Calu3 (cell line): ENCODE results near the gene VSIR. TPM values are rescaled to one million over a fixed set of nuclear protein-coding genes. Genes with fewer than 3 reads are reported as not detected.

Experiments used
- BruUV-seq: library from RNA; stranded (reverse); fragments of 400-500 nt; replicated peaks from 2 replicates; lab custom pipeline; 2021; lab: Mats Ljungman, UMichigan
- CTCF ChIA-PET: fragments of 300-600 bp; sonication (Branson Sonifier 250); formaldehyde crosslinking; loops from one replicate; lab custom pipeline; 2022; ENCODE audit warnings: antibody characterized with exemption; lab: Charles Lee
- DNase-seq: peaks from one replicate; pipeline ENCODE4 v3.0.0; 2022
- H3K27ac Mint-ChIP-seq: one replicate; pipeline ENCODE4 v1.8.0; 2022; ENCODE audit warnings: mixed read lengths; ENCODE audit not compliant: unreplicated experiment
- H3K27me3 Mint-ChIP-seq: one replicate; pipeline ENCODE4 v1.8.0; 2022; ENCODE audit warnings: mixed read lengths; ENCODE audit not compliant: unreplicated experiment
- H3K36me3 Mint-ChIP-seq: one replicate; pipeline ENCODE4 v1.8.0; 2022; ENCODE audit warnings: mild to moderate bottlenecking, moderate library complexity, mixed read lengths; ENCODE audit not compliant: insufficient read depth, unreplicated experiment
- H3K4me1 Mint-ChIP-seq: one replicate; pipeline ENCODE4 v1.8.0; 2022; ENCODE audit warnings: mild to moderate bottlenecking, low read depth, mixed read lengths; ENCODE audit not compliant: unreplicated experiment
- H3K4me3 Mint-ChIP-seq: one replicate; pipeline ENCODE4 v1.8.0; 2022; ENCODE audit warnings: mild to moderate bottlenecking, low read depth, moderate library complexity, mixed read lengths; ENCODE audit not compliant: unreplicated experiment
- H3K9me3 Mint-ChIP-seq: one replicate; pipeline ENCODE4 v1.8.0; 2022; ENCODE audit warnings: low read depth, mixed read lengths; ENCODE audit not compliant: unreplicated experiment
- intact Hi-C: fragments of 100-400 bp; cut with micrococcal nuclease; formaldehyde crosslinking; loops from one replicate; pipeline ENCODE4 v1.10.0; 2022; ENCODE audit not compliant: unreplicated experiment
- total RNA-seq: library from RNA; stranded (reverse); gene quantifications from 2 replicates; pipeline ENCODE4 v1.2.3, GENCODE V29; 2022
- TF ChIP-seq, protein P1 (sequence below): fragments of 200-600 bp; IDR thresholded peaks from one replicate; pipeline ENCODE4 v1.8.0; 2022; ENCODE audit warnings: antibody characterized with exemption; ENCODE audit not compliant: unreplicated experiment

The VSIR gene
- total RNA-seq, 1 experiment from 2014 or later: 30.1 TPM

DNA sequence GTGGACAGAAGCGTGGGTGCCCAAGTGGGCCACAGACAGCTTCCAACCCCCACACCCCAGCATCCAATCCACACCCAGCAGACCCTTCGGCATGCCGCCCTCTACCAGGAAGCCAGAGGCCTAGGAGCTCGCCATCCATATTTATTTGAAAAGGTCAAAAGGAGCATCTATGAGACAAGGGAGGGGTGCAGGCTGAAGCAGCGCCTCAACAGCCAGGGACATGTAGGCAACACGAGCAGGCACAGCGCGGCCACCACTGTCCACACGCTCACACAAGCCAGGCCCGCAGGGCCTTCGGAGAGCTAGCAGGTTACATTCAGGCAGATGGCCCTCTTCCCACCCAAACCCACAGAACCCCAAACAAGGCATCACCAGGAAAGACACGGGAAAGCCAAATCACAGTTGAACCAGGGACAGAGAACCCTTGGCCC, 43.1 kb upstream of the VSIR start:
- no peaks in the 10 kb centered on the region for H3K27me3 Mint-ChIP-seq
- no peak overlapping the region for H3K27ac Mint-ChIP-seq

DNA sequence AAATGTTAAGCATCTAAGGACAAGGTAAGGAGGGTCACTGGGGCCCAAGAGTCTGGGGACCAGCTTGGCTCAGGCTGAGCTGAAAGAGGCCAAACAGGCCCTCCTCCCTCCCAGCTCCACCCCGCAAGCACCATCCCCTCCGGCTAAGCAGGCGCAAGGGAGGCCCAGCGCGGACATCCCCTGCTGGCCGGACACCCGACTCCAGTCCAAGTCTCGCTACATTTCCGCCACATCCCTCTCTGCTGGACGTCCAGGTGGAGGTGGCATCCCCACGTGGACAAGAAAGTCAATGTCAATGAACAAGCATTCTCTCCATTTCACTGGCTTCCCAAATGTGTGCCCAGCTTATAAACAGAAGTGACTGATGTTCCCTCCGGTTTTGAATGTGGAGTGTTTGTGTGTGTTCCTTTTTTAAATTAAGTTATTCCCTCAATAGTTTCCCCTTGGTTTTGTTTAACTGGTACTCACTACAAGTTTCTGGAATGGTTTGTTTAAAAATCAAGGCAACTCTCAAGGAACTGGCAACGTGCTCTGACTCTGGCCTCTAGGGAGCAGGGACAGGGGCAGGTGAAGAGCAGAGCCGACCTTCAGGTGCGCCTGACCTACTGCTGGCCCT, 42.3 kb upstream of the VSIR start:
- no peak overlapping the region for H3K4me3 Mint-ChIP-seq
- CTCF ChIA-PET: interaction anchor here (0.9 to 1.2 kb wide), 2 partner anchors 16 to 81 kb away, joined by 3 read pairs; no protein-coding TSS in a partner anchor
- no peaks in the 10 kb centered on the region for H3K9me3 Mint-ChIP-seq
- DNase-seq: no peak
- H3K27ac Mint-ChIP-seq: no peak overlapping the region
- no peaks in the 10 kb centered on the region for H3K4me1 Mint-ChIP-seq
- BruUV-seq: no TSS peak
- no peaks in the 10 kb centered on the region for H3K27me3 Mint-ChIP-seq
- TF ChIP-seq, protein P1, sequence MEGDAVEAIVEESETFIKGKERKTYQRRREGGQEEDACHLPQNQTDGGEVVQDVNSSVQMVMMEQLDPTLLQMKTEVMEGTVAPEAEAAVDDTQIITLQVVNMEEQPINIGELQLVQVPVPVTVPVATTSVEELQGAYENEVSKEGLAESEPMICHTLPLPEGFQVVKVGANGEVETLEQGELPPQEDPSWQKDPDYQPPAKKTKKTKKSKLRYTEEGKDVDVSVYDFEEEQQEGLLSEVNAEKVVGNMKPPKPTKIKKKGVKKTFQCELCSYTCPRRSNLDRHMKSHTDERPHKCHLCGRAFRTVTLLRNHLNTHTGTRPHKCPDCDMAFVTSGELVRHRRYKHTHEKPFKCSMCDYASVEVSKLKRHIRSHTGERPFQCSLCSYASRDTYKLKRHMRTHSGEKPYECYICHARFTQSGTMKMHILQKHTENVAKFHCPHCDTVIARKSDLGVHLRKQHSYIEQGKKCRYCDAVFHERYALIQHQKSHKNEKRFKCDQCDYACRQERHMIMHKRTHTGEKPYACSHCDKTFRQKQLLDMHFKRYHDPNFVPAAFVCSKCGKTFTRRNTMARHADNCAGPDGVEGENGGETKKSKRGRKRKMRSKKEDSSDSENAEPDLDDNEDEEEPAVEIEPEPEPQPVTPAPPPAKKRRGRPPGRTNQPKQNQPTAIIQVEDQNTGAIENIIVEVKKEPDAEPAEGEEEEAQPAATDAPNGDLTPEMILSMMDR: no peak
- intact Hi-C loops: loop anchor here (10.0 kb wide), 1 partner anchor 121 kb away; no protein-coding TSS in a partner anchor
- H3K36me3 Mint-ChIP-seq: peaks cover 64% of the 10 kb centered on the region

More for the DNA sequence above, 43.1 kb upstream of the VSIR start:
- Mint-ChIP-seq H3K36me3 (peaks cover 72% of the 10 kb centered on the region), H3K4me1 (no peaks in the 10 kb centered on the region), H3K4me3 (no peak overlapping the region), H3K9me3 (no peaks in the 10 kb centered on the region)
- DNase-seq: no peak
- TF ChIP-seq, protein P1: no peak
- CTCF ChIA-PET: interaction anchor here (1.2 kb wide), 1 partner anchor 13 kb away, joined by 3 read pairs; no protein-coding TSS in a partner anchor
- no TSS peak for BruUV-seq
- intact Hi-C loops: loop anchor here (10.0 kb wide), 1 partner anchor 122 kb away; no protein-coding TSS in a partner anchor

DNA sequence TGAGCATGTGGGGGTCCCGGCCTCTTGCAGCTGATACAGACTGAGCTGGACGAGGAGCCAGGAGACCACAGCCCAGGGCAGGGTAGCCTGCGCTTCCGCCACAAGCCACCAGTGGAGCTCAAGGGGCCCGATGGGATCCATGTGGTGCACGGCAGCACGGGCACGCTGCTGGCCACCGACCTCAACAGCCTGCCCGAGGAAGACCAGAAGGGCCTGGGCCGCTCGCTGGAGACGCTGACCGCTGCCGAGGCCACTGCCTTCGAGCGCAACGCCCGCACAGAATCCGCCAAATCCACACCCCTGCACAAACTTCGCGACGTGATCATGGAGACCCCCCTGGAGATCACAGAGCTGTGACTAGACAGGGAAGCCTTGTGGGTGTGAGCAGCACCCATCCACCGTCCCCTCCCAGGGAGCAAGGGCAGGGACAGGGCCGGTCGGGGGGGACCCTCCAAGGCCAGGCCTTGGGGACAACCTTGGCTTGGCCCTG, 41.6 kb upstream of the VSIR start:
- no peaks in the 10 kb centered on the region for H3K9me3 Mint-ChIP-seq
- no peaks in the 10 kb centered on the region for H3K4me1 Mint-ChIP-seq
- no TSS peak for BruUV-seq
- no peak for DNase-seq
- peaks cover 59% of the 10 kb centered on the region for H3K36me3 Mint-ChIP-seq
- H3K27me3 Mint-ChIP-seq: no peaks in the 10 kb centered on the region
- no peak overlapping the region for H3K27ac Mint-ChIP-seq
- TF ChIP-seq, protein P1: no peak
- CTCF ChIA-PET: interaction anchor here (0.7 to 1.2 kb wide), 3 partner anchors 15 to 517 kb away, joined by 3 read pairs; no protein-coding TSS in a partner anchor
- no peak overlapping the region for H3K4me3 Mint-ChIP-seq
- intact Hi-C loops: loop anchor here (5.0 to 10.0 kb wide), 2 partner anchors 88 to 120 kb away; no protein-coding TSS in a partner anchor

DNA sequence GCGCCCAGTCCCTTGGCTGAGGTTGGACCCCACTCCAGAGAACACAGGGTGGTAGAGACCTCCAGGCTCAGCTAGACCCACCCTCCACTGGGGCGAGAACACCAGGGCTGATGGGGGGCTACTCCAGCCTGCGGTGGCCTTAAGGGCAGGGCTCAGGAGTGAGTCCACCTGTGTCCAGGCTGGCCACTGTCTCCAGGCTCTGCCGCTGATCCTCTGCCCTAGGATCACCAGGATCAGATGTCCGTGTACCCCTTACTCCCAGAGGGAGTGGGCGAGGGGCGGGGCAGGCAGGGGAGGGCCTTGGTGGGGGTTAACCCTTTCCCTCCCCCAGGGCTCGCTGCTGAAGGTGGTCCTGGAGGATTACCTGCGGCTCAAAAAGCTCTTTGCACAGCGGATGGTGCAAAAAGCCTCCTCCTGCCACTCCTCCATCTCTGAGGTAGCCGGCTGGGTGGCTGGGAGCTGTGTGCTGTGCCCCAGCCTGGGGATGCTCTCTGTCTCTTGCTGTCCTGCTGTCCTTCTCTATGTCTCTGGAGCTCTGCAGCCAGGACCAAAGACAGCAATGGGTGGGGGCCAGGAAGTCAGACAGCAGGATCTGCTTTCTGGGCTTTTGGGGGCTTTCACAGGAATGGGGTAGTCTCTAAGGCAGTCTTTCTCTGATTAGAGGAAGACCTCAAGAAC, 39.7 kb upstream of the VSIR start:
- H3K27ac Mint-ChIP-seq: no peak overlapping the region
- H3K27me3 Mint-ChIP-seq: peaks cover 8% of the 10 kb centered on the region
- no TSS peak for BruUV-seq
- CTCF ChIA-PET: interaction anchor here (0.6 to 2.4 kb wide), 6 partner anchors 40 to 494 kb away, joined by 3 to 13 read pairs (median 8); partner anchors contain the start of genes SLC29A3 and VSIR
- TF ChIP-seq, protein P1: no peak
- H3K4me3 Mint-ChIP-seq: no peak overlapping the region
- DNase-seq: no peak
- no peaks in the 10 kb centered on the region for H3K4me1 Mint-ChIP-seq
- H3K9me3 Mint-ChIP-seq: peaks cover 2% of the 10 kb centered on the region
- peaks cover 50% of the 10 kb centered on the region for H3K36me3 Mint-ChIP-seq
- intact Hi-C loops: loop anchor here (2.0 to 10.0 kb wide), 3 partner anchors 86 to 498 kb away; no protein-coding TSS in a partner anchor
